HepG2 (cell line): ENCODE results near the gene FXN. TPM values are rescaled to one million over a fixed set of nuclear protein-coding genes. Genes with fewer than 3 reads are reported as not detected.

Experiments
- AHR ChIP-seq: IDR thresholded peaks from 2 replicates; pipeline ENCODE4 v1.6.1; 2018; ENCODE audit warnings: missing genetic modification reagents, missing compliant biosample characterization
- BORCS8-MEF2B ChIP-seq: sonication (generic); formaldehyde crosslinking; IDR thresholded peaks from 2 replicates; pipeline ENCODE4 v1.8.0; 2022; ENCODE audit warnings: mild to moderate bottlenecking, missing genetic modification reagents
- CBFB ChIP-seq: sonication (generic); formaldehyde crosslinking; IDR thresholded peaks from 2 replicates; pipeline ENCODE4 v1.4.0; 2020; ENCODE audit warnings: missing genetic modification reagents
- DNMT3B ChIP-seq: conservative IDR thresholded peaks from 2 replicates; pipeline ENCODE4 v1.6.1; 2016; ENCODE audit warnings: missing biosample characterization, control low read depth
- ELF3 ChIP-seq: IDR thresholded peaks from 2 replicates; pipeline ENCODE4 v1.6.1; 2016; ENCODE audit warnings: missing genetic modification reagents, missing compliant biosample characterization
- IRF2 ChIP-seq: IDR thresholded peaks from 2 replicates; pipeline ENCODE4 v1.6.1; 2018; ENCODE audit warnings: missing genetic modification reagents, missing compliant biosample characterization
- LCORL ChIP-seq, 2 experiments: fragments of 450-650 bp in 1 of 2; sonication (generic) in 1 of 2; formaldehyde crosslinking in 1 of 2; IDR thresholded peaks; 2 replicates each; pipeline versions ENCODE4 v1.5.0 to v1.6.1; 2017 to 2020; ENCODE audit warnings: antibody characterized with exemption in 1 of 2, missing genetic modification reagents in 1 of 2
- MAFF ChIP-seq: IDR thresholded peaks from 2 replicates; pipeline ENCODE4 v1.6.1; 2011; ENCODE audit warnings: low read depth, low read length, improper control_type of control experiment
- NBN ChIP-seq: fragments of 450-650 bp; conservative IDR thresholded peaks from 2 replicates; pipeline ENCODE4 v1.6.1; 2017
- NKX3-1 ChIP-seq: sonication (generic); formaldehyde crosslinking; IDR thresholded peaks from 2 replicates; pipeline ENCODE4 v1.5.0; 2020; ENCODE audit warnings: missing genetic modification reagents
- RAD21 ChIP-seq: fragments of 450-650 bp; formaldehyde crosslinking; IDR thresholded peaks from 2 replicates; pipeline ENCODE4 v1.5.0; 2020; ENCODE audit warnings: mild to moderate bottlenecking
- SCMH1 ChIP-seq: sonication (generic); formaldehyde crosslinking; IDR thresholded peaks from 2 replicates; pipeline ENCODE4 v1.9.0; 2021; ENCODE audit warnings: missing genetic modification reagents, mild to moderate bottlenecking, borderline replicate concordance
- SMC3 ChIP-seq: IDR thresholded peaks from 2 replicates; pipeline ENCODE4 v1.6.1; 2011; ENCODE audit warnings: low read length, improper control_type of control experiment
- ZMYM2 ChIP-seq: sonication (generic); formaldehyde crosslinking; IDR thresholded peaks from 2 replicates; pipeline ENCODE4 v1.8.0; 2022; ENCODE audit warnings: mild to moderate bottlenecking, missing genetic modification reagents
- ZMYM4 ChIP-seq: sonication (generic); formaldehyde crosslinking; IDR thresholded peaks from 2 replicates; pipeline ENCODE4 v1.8.1; 2023; ENCODE audit warnings: mild to moderate bottlenecking, missing genetic modification reagents
- ZNF747 ChIP-seq: sonication (generic); formaldehyde crosslinking; IDR thresholded peaks from 2 replicates; pipeline ENCODE4 v1.8.1; 2023; ENCODE audit warnings: missing genetic modification reagents, mild to moderate bottlenecking, borderline replicate concordance
- polyA plus RNA-seq, 8 experiments: library from polyadenylated mRNA; depleted of rRNA in 3 of 8; stranded (reverse) in 7 of 8; unstranded in 1 of 8; fragments of >200 nt; fragmentation: Illumina TruSeq in 4 of 8; extraction: Trizol in 4 of 8; gene quantifications; 2 replicates each; pipeline versions ENCODE4 v1.2.1 to v1.2.3, GENCODE V29; 2011 to 2016; ENCODE audit warnings: low read depth in 4 of 8, missing spikeins in 1 of 8, mixed read lengths in 1 of 8; ENCODE audit not compliant: insufficient read depth in 1 of 8
- total RNA-seq, 5 experiments: library from RNA; depleted of rRNA; stranded (reverse); fragments of >200 nt; fragmentation: Illumina TruSeq; extraction: Trizol; gene quantifications; 2 replicates each; pipeline ENCODE4 v1.2.3, GENCODE V29; 2016; ENCODE audit warnings: low read depth in 1 of 5
- TF ChIP-seq, protein P1 (sequence below): sonication (generic); formaldehyde crosslinking; IDR thresholded peaks from 2 replicates; pipeline ENCODE4 v1.5.1; 2020; ENCODE audit warnings: mild to moderate bottlenecking, missing genetic modification reagents
- TF ChIP-seq, protein P2 (sequence below): fragments of 450-650 bp; IDR thresholded peaks from 2 replicates; pipeline ENCODE4 v1.6.1; 2016
- TF ChIP-seq, protein P3 (sequence below): IDR thresholded peaks from 2 replicates; pipeline ENCODE4 v1.6.1; 2012; ENCODE audit warnings: low read depth, low read length, improper control_type of control experiment
- TF ChIP-seq, protein P4 (sequence below): sonication (generic); formaldehyde crosslinking; IDR thresholded peaks from 2 replicates; pipeline ENCODE4 v1.8.1; 2023; ENCODE audit warnings: mild to moderate bottlenecking, missing genetic modification reagents

FXN gene
- total and polyA plus RNA-seq, 2 of the 13 experiments (the other 11 are each of a cell fraction or from before 2014, with no cell fraction given), result 24.1 to 26.0 TPM

DNA sequence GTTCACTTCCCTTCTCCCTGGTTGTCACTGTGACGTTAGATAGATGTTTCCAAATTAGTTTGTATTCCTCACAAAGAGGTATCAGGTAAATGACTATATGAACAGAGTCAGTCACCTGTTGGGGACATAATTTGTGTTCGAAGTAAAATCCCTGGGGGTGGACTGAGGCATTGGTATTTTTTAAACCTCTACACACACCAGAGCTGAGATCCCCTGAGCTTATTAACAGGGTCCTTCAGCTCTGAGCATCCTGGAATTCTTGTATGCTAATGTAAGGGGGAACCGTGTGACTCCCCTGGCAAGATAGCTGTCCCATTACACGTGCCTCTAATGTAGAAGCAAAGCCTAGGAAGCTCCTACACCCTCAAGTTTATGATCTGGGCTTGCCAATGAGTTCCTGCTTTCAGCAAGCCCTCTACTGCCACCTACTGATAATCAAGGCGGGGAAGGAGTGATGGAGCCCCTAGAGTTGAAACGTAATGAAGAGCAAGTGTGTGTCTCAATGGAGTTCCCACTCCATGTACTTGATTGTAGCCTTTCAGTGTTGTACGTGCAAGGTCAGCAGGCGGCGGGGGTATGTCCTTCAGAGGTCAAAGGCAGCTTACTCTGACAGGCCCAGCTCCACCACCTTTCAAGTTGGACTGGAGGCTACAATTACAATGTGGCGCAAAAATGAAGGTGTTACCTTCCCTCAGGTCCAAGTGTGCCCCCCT lies 36.0 kb upstream of the FXN start (continued):
- TF ChIP-seq, protein P1, sequence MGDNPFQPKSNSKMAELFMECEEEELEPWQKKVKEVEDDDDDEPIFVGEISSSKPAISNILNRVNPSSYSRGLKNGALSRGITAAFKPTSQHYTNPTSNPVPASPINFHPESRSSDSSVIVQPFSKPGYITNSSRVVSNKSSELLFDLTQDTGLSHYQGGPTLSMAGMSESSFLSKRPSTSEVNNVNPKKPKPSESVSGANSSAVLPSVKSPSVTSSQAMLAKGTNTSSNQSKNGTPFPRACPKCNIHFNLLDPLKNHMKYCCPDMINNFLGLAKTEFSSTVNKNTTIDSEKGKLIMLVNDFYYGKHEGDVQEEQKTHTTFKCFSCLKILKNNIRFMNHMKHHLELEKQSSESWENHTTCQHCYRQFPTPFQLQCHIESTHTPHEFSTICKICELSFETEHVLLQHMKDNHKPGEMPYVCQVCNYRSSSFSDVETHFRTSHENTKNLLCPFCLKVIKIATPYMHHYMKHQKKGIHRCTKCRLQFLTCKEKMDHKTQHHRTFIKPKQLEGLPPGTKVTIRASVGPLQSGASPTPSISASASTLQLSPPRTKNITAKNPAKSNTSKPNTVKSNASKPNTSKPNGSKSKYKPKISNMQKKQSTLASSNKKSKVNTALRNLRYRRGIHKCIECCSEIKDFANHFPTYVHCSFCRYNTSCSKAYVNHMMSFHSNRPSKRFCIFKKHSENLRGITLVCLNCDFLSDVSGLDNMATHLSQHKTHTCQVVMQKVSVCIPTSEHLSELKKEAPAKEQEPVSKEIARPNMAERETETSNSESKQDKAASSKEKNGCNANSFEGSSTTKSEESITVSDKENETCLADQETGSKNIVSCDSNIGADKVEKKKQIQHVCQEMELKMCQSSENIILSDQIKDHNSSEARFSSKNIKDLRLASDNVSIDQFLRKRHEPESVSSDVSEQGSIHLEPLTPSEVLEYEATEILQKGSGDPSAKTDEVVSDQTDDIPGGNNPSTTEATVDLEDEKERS, result no peak
- TF ChIP-seq SCMH1 (CRISPR knock-in tag) (no peak), SMC3 (peak; percentile 92), IRF2 (0 out of 2 replicates have a peak, but pooled peaks have one; percentile 27), DNMT3B (CRISPR knock-in tag) (no peak), MAFF (no peak), CBFB (0 out of 2 replicates have a peak, but pooled peaks have one; percentile 13), ZNF747 (CRISPR knock-in tag) (no peak), NKX3-1 (no peak), AHR (CRISPR knock-in tag) (no peak), ELF3 (CRISPR knock-in tag) (0 out of 2 replicates have a peak, but pooled peaks have one; percentile 21), BORCS8-MEF2B (CRISPR knock-in tag) (no peak), NBN (no peak), LCORL (IDR thresholded peaks at IDR 0.05) (no peak), LCORL (CRISPR knock-in tag; IDR thresholded peaks at IDR 0.05) (no peak), ZMYM4 (CRISPR knock-in tag) (peak; percentile 18; the same call in 1 of the 2 replicates), ZMYM2 (CRISPR knock-in tag) (no peak), RAD21 (CRISPR knock-in tag) (peak; percentile 83)
- TF ChIP-seq, protein P2, sequence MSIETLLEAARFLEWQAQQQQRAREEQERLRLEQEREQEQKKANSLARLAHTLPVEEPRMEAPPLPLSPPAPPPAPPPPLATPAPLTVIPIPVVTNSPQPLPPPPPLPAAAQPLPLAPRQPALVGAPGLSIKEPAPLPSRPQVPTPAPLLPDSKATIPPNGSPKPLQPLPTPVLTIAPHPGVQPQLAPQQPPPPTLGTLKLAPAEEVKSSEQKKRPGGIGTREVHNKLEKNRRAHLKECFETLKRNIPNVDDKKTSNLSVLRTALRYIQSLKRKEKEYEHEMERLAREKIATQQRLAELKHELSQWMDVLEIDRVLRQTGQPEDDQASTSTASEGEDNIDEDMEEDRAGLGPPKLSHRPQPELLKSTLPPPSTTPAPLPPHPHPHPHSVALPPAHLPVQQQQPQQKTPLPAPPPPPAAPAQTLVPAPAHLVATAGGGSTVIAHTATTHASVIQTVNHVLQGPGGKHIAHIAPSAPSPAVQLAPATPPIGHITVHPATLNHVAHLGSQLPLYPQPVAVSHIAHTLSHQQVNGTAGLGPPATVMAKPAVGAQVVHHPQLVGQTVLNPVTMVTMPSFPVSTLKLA, result no peak
- TF ChIP-seq, protein P3, sequence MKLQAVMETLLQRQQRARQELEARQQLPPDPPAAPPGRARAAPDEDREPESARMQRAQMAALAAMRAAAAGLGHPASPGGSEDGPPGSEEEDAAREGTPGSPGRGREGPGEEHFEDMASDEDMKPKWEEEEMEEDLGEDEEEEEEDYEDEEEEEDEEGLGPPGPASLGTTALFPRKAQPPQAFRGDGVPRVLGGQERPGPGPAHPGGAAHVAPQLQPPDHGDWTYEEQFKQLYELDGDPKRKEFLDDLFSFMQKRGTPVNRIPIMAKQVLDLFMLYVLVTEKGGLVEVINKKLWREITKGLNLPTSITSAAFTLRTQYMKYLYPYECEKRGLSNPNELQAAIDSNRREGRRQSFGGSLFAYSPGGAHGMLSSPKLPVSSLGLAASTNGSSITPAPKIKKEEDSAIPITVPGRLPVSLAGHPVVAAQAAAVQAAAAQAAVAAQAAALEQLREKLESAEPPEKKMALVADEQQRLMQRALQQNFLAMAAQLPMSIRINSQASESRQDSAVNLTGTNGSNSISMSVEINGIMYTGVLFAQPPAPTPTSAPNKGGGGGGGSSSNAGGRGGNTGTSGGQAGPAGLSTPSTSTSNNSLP, result no peak
- TF ChIP-seq, protein P4, sequence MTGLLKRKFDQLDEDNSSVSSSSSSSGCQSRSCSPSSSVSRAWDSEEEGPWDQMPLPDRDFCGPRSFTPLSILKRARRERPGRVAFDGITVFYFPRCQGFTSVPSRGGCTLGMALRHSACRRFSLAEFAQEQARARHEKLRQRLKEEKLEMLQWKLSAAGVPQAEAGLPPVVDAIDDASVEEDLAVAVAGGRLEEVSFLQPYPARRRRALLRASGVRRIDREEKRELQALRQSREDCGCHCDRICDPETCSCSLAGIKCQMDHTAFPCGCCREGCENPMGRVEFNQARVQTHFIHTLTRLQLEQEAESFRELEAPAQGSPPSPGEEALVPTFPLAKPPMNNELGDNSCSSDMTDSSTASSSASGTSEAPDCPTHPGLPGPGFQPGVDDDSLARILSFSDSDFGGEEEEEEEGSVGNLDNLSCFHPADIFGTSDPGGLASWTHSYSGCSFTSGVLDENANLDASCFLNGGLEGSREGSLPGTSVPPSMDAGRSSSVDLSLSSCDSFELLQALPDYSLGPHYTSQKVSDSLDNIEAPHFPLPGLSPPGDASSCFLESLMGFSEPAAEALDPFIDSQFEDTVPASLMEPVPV (CRISPR knock-in tag), result no peak
